Mesenchymal stem cell (in vitro differentiated cells and primary cell): ENCODE measurements around the gene ZNF599.

Experiments
- DNase-seq: peaks from one replicate; pipeline ENCODE4 v3.0.0-alpha.2; 2013
- H2AFZ ChIP-seq: one replicate; pipeline ENCODE4 v1.6.1; 2013; ENCODE audit warnings: low read depth, mild to moderate bottlenecking, control low read depth, inconsistent platforms, low read length, moderate library complexity
- H2AK5ac ChIP-seq: 2 replicates; pipeline ENCODE4 v1.6.1; 2013; ENCODE audit warnings: low read length, moderate library complexity, mild to moderate bottlenecking, inconsistent platforms; ENCODE audit not compliant: severe bottlenecking
- H2BK120ac ChIP-seq: one replicate; pipeline ENCODE4 v1.6.1; 2013; ENCODE audit warnings: low read depth, mild to moderate bottlenecking, inconsistent platforms, low read length, moderate library complexity
- H2BK12ac ChIP-seq, 2 experiments: one replicate each; pipeline ENCODE4 v1.6.1; 2013; ENCODE audit warnings: inconsistent platforms in 2 of 2, low read length in 2 of 2, mild to moderate bottlenecking in 2 of 2, moderate library complexity in 2 of 2, control low read depth in 1 of 2
- H2BK15ac ChIP-seq: one replicate; pipeline ENCODE4 v1.6.1; 2013; ENCODE audit warnings: mild to moderate bottlenecking, low read depth, inconsistent platforms; ENCODE audit not compliant: poor library complexity, severe bottlenecking
- H2BK5ac ChIP-seq: 2 replicates; pipeline ENCODE4 v1.6.1; 2013; ENCODE audit warnings: low read depth, mild to moderate bottlenecking, low read length, control low read depth, inconsistent platforms; ENCODE audit not compliant: poor library complexity, severe bottlenecking
- H3K14ac ChIP-seq, 2 experiments: one replicate each; pipeline ENCODE4 v1.6.1; 2013; ENCODE audit warnings: inconsistent platforms in 2 of 2, low read length in 2 of 2, control low read depth in 1 of 2, mild to moderate bottlenecking in 1 of 2, moderate library complexity in 1 of 2
- H3K18ac ChIP-seq, 2 experiments: one replicate each; pipeline ENCODE4 v1.6.1; 2013; ENCODE audit warnings: inconsistent platforms in 2 of 2, low read length in 2 of 2, control low read depth in 1 of 2, low read depth in 1 of 2, mild to moderate bottlenecking in 1 of 2
- H3K23ac ChIP-seq, 2 experiments: one replicate each; pipeline ENCODE4 v1.6.1; 2013; ENCODE audit warnings: inconsistent platforms in 2 of 2, low read length in 2 of 2, mild to moderate bottlenecking in 2 of 2, moderate library complexity in 2 of 2, control low read depth in 1 of 2
- H3K27ac ChIP-seq: 2 replicates; pipeline ENCODE4 v1.5.1; 2013; ENCODE audit warnings: mild to moderate bottlenecking, moderate library complexity, low read length, control low read depth, inconsistent platforms; ENCODE audit not compliant: poor library complexity, severe bottlenecking
- H3K27me3 ChIP-seq, 2 experiments: 2 replicates each; pipeline versions ENCODE4 v1.6.1 to v1.7.0; 2013; ENCODE audit warnings: low read length in 2 of 2, mild to moderate bottlenecking in 2 of 2, moderate library complexity in 2 of 2, control low read depth in 1 of 2, inconsistent platforms in 1 of 2; ENCODE audit not compliant: control insufficient read depth in 1 of 2, insufficient read depth in 1 of 2
- H3K36me3 ChIP-seq, 2 experiments: 2 replicates each; pipeline versions ENCODE4 v1.6.1 to v1.7.0; 2013; ENCODE audit warnings: low read length in 2 of 2, control low read depth in 1 of 2, inconsistent platforms in 1 of 2, low read depth in 1 of 2, mild to moderate bottlenecking in 1 of 2; ENCODE audit not compliant: insufficient read depth in 2 of 2, control insufficient read depth in 1 of 2
- H3K4ac ChIP-seq, 2 experiments: one replicate each; pipeline ENCODE4 v1.6.1; 2013; ENCODE audit warnings: inconsistent platforms in 2 of 2, low read length in 2 of 2, mild to moderate bottlenecking in 2 of 2, moderate library complexity in 2 of 2, control low read depth in 1 of 2, low read depth in 1 of 2
- H3K4me1 ChIP-seq: 2 replicates; pipeline ENCODE4 v1.6.1; 2013; ENCODE audit warnings: low read depth, low read length, control low read depth; ENCODE audit not compliant: control insufficient read depth, insufficient read depth
- H3K4me2 ChIP-seq: 2 replicates; pipeline ENCODE4 v1.6.1; 2013; ENCODE audit warnings: low read length, mild to moderate bottlenecking, inconsistent platforms; ENCODE audit not compliant: poor library complexity, severe bottlenecking
- H3K4me3 ChIP-seq, 2 experiments: 2 replicates each; pipeline versions ENCODE4 v1.5.1 to v1.7.0; 2013; ENCODE audit warnings: low read length in 2 of 2, mild to moderate bottlenecking in 2 of 2, control low read depth in 1 of 2, low read depth in 1 of 2; ENCODE audit not compliant: insufficient read depth in 1 of 2
- H3K79me1 ChIP-seq: replicated peaks from 2 replicates; pipeline ENCODE4 v1.6.1; 2013; ENCODE audit warnings: mild to moderate bottlenecking, control low read depth, low read length, inconsistent platforms; ENCODE audit not compliant: poor library complexity, severe bottlenecking
- H3K9ac ChIP-seq: 2 replicates; pipeline ENCODE4 v1.7.0; 2013; ENCODE audit warnings: mild to moderate bottlenecking, low read length, moderate library complexity
- H3K9me3 ChIP-seq: 2 replicates; pipeline ENCODE4 v1.7.0; 2013; ENCODE audit warnings: mild to moderate bottlenecking, low read length; ENCODE audit not compliant: control insufficient read depth
- H4K8ac ChIP-seq: one replicate; pipeline ENCODE4 v1.6.1; 2013; ENCODE audit warnings: inconsistent platforms, mild to moderate bottlenecking, low read length, moderate library complexity
- H4K91ac ChIP-seq: one replicate; pipeline ENCODE4 v1.6.1; 2013; ENCODE audit warnings: mild to moderate bottlenecking, low read length, inconsistent platforms
- WGBS: methylation state at CpG from one replicate; pipeline ENCODE4 v1.1.7; 2013; ENCODE audit warnings: mixed read lengths; 5-methylcytosine and 5-hydroxymethylcytosine counted together

Gene ZNF599

GRCh38 chr19:34725400-34725799 lies 47.6 kb downstream of the ZNF599 start:
- no peak overlapping the region for H3K18ac ChIP-seq
- no peak overlapping the region for H2AFZ ChIP-seq
- H3K4me1 ChIP-seq: no peaks in the 10 kb centered on the region
- H3K23ac ChIP-seq: no peak overlapping the region
- no peak overlapping the region for H3K27ac ChIP-seq
- no peak overlapping the region for H4K91ac ChIP-seq
- no peak for DNase-seq
- no peak overlapping the region for H3K4ac ChIP-seq
- no peak overlapping the region for H3K4me2 ChIP-seq
- WGBS: 50% methylated on average over 6 of the region's 6 CpGs
- no peak overlapping the region for H4K8ac ChIP-seq
- no peak overlapping the region for H2AK5ac ChIP-seq
- H3K79me1 ChIP-seq: no peaks in the 10 kb centered on the region
- H2BK120ac ChIP-seq: no peak overlapping the region
- peaks cover 0 to 17% of the 10 kb centered on the region in 2 experiments for H3K27me3 ChIP-seq
- H3K9me3 ChIP-seq: no peaks in the 10 kb centered on the region
- H2BK5ac ChIP-seq: no peak overlapping the region
- H2BK12ac ChIP-seq: no peak overlapping the region
- H3K36me3 ChIP-seq: no peaks in the 10 kb centered on the region
- H2BK15ac ChIP-seq: no peak overlapping the region
- no peak overlapping the region for H3K14ac ChIP-seq
- no peak overlapping the region for H3K9ac ChIP-seq
- H3K4me3 ChIP-seq: no peak overlapping the region

- no peak overlapping the region for H2BK12ac ChIP-seq
- no peak overlapping the region for H3K27ac ChIP-seq
- H3K4me1 ChIP-seq: no peaks in the 10 kb centered on the region
- no peak overlapping the region for H3K4me3 ChIP-seq
- no peak for DNase-seq
- H2BK120ac ChIP-seq: no peak overlapping the region
- H3K27me3 ChIP-seq: peaks cover 0 to 17% of the 10 kb centered on the region in 2 experiments
- H4K91ac ChIP-seq: no peak overlapping the region
- H3K9me3 ChIP-seq: no peaks in the 10 kb centered on the region
- 68% methylated on average over 11 of the region's 11 CpGs for WGBS
- H3K23ac ChIP-seq: no peak overlapping the region
- H3K36me3 ChIP-seq: no peaks in the 10 kb centered on the region
- no peak overlapping the region for H3K4me2 ChIP-seq
- no peak overlapping the region for H2AK5ac ChIP-seq
- H3K79me1 ChIP-seq: no peaks in the 10 kb centered on the region
- no peak overlapping the region for H3K9ac ChIP-seq
- no peak overlapping the region for H4K8ac ChIP-seq
- no peak overlapping the region for H2BK5ac ChIP-seq
- no peak overlapping the region for H3K4ac ChIP-seq
- H3K14ac ChIP-seq: no peak overlapping the region
- H2AFZ ChIP-seq: no peak overlapping the region
- no peak overlapping the region for H3K18ac ChIP-seq
- no peak overlapping the region for H2BK15ac ChIP-seq
Observed at GRCh38 chr19:34722353-34722752, 50.7 kb downstream of the ZNF599 start.

GRCh38 chr19:34715357-34715756 lies 57.7 kb downstream of the ZNF599 start:
- Histone ChIP-seq H3K36me3 (no peaks in the 10 kb centered on the region), H2BK15ac (no peak overlapping the region), H3K14ac (no peak overlapping the region), H3K79me1 (no peaks in the 10 kb centered on the region), H3K9ac (no peak overlapping the region), H3K27me3 (no peaks in the 10 kb centered on the region), H3K4me1 (no peaks in the 10 kb centered on the region), H3K4me3 (no peak overlapping the region), H3K4me2 (no peak overlapping the region), H4K8ac (no peak overlapping the region), H3K23ac (no peak overlapping the region), H3K18ac (no peak overlapping the region), H2BK120ac (no peak overlapping the region), H2AK5ac (no peak overlapping the region), H2BK5ac (no peak overlapping the region), H2AFZ (no peak overlapping the region), H4K91ac (no peak overlapping the region), H3K27ac (no peak overlapping the region), H2BK12ac (no peak overlapping the region), H3K9me3 (peaks cover 27% of the 10 kb centered on the region), H3K4ac (no peak overlapping the region)
- DNase-seq: no peak

GRCh38 chr19:34713262-34713637 lies 59.8 kb downstream of the ZNF599 start:
- Histone ChIP-seq H3K27ac (no peak overlapping the region), H2BK12ac (no peak overlapping the region), H3K18ac (no peak overlapping the region), H3K4me2 (no peak overlapping the region), H2BK5ac (no peak overlapping the region), H4K8ac (no peak overlapping the region), H3K14ac (no peak overlapping the region), H3K4me1 (no peaks in the 10 kb centered on the region), H3K4me3 (no peak overlapping the region), H3K79me1 (no peaks in the 10 kb centered on the region), H4K91ac (no peak overlapping the region), H2BK120ac (no peak overlapping the region), H3K9me3 (peaks cover 27% of the 10 kb centered on the region), H3K27me3 (no peaks in the 10 kb centered on the region), H2AFZ (no peak overlapping the region), H3K9ac (no peak overlapping the region), H2BK15ac (no peak overlapping the region), H2AK5ac (no peak overlapping the region), H3K23ac (no peak overlapping the region), H3K36me3 (no peaks in the 10 kb centered on the region), H3K4ac (no peak overlapping the region)
- DNase-seq: no peak
- WGBS: 84% methylated on average over 2 of the region's 2 CpGs
